GM23338 (cell line): ENCODE data around the gene TEX53. TPM values are rescaled to one million over a fixed set of nuclear protein-coding genes. Genes with fewer than 3 reads are reported as not detected.

Experiments
- ATAC-seq: fragments of 200-7000 bp; cut with Tn5 transposase; 3 replicates; pipeline ENCODE4 v1.9.1; 2020
- DNase-seq: peaks from one replicate; pipeline ENCODE4 v3.0.0-alpha.2; 2015; ENCODE audit warnings: low spot score
- H2AFZ ChIP-seq: fragments of 200-600 bp; sonication (generic); 2 replicates; pipeline ENCODE4 v1.8.0; 2016; ENCODE audit warnings: antibody characterized with exemption, mild to moderate bottlenecking, moderate library complexity
- H3F3A ChIP-seq: fragments of 200-600 bp; sonication (generic); replicated peaks from 2 replicates; pipeline ENCODE4 v1.8.0; 2017; ENCODE audit warnings: antibody characterized with exemption, mixed run types, low read depth
- H3K27ac ChIP-seq: fragments of 200-600 bp; sonication (generic); 2 replicates; pipeline ENCODE4 v1.6.1; 2016; ENCODE audit warnings: low read depth
- H3K27me3 ChIP-seq: fragments of 200-600 bp; sonication (generic); 2 replicates; pipeline ENCODE4 v1.8.0; 2016; ENCODE audit warnings: mild to moderate bottlenecking, mixed run types, moderate library complexity; ENCODE audit not compliant: insufficient read depth
- H3K36me3 ChIP-seq: fragments of 200-600 bp; sonication (generic); 2 replicates; pipeline ENCODE4 v1.8.0; 2016; ENCODE audit warnings: mild to moderate bottlenecking; ENCODE audit not compliant: insufficient read depth
- H3K4me1 ChIP-seq: fragments of 200-600 bp; sonication (generic); 2 replicates; pipeline ENCODE4 v1.8.0; 2016; ENCODE audit warnings: mild to moderate bottlenecking, moderate library complexity; ENCODE audit not compliant: insufficient read depth
- H3K4me2 ChIP-seq: fragments of 200-600 bp; sonication (generic); 2 replicates; pipeline ENCODE4 v1.7.1; 2017; ENCODE audit warnings: mixed run types
- H3K4me3 ChIP-seq: fragments of 200-600 bp; sonication (generic); 2 replicates; pipeline ENCODE4 v1.6.1; 2016; ENCODE audit warnings: mixed run types
- H3K79me2 ChIP-seq: fragments of 200-600 bp; sonication (generic); replicated peaks from 2 replicates; pipeline ENCODE4 v1.8.0; 2017; ENCODE audit warnings: mild to moderate bottlenecking; ENCODE audit not compliant: insufficient read depth
- H3K9me2 ChIP-seq: fragments of 200-600 bp; sonication (generic); 2 replicates; pipeline ENCODE4 v1.8.0; 2017; ENCODE audit not compliant: insufficient read depth
- H4K20me1 ChIP-seq: fragments of 200-600 bp; sonication (generic); replicated peaks from 2 replicates; pipeline ENCODE4 v1.8.0; 2017; ENCODE audit warnings: mild to moderate bottlenecking; ENCODE audit not compliant: insufficient read depth
- H3K27ac Mint-ChIP-seq: 2 replicates; pipeline ENCODE4 v1.8.0; 2020; ENCODE audit warnings: inconsistent platforms, mild to moderate bottlenecking, moderate library complexity, mixed read lengths
- H3K27me3 Mint-ChIP-seq: 3 replicates; pipeline ENCODE4 v1.8.0; 2022; ENCODE audit warnings: low read depth, mild to moderate bottlenecking, moderate library complexity, mixed read lengths, inconsistent platforms; ENCODE audit not compliant: insufficient read depth, poor library complexity
- H3K36me3 Mint-ChIP-seq: 3 replicates; pipeline ENCODE4 v1.8.0; 2021; ENCODE audit warnings: low read depth, mild to moderate bottlenecking, inconsistent platforms, moderate library complexity, mixed read lengths
- H3K4me1 Mint-ChIP-seq: 3 replicates; pipeline ENCODE4 v1.8.0; 2020; ENCODE audit warnings: mild to moderate bottlenecking, inconsistent platforms, mixed read lengths
- H3K4me3 Mint-ChIP-seq: 3 replicates; pipeline ENCODE4 v1.8.0; 2021; ENCODE audit warnings: moderate library complexity, mild to moderate bottlenecking, inconsistent platforms, mixed read lengths
- H3K9me3 Mint-ChIP-seq: 3 replicates; pipeline ENCODE4 v1.8.0; 2020; ENCODE audit warnings: moderate library complexity, mild to moderate bottlenecking, inconsistent platforms, mixed read lengths
- CTCF ChIP-seq, 2 experiments: fragments of 200-600 bp in 1 of 2; sonication (generic) in 1 of 2; conservative IDR thresholded peaks; 2 replicates each; pipeline versions ENCODE4 v1.5.1 to v1.6.1; 2016 to 2017; ENCODE audit warnings: antibody characterized with exemption in 2 of 2, low read depth in 2 of 2, mild to moderate bottlenecking in 2 of 2, moderate library complexity in 1 of 2
- ETS1 ChIP-seq: IDR thresholded peaks from 2 replicates; pipeline ENCODE4 v1.6.1; 2016; ENCODE audit warnings: antibody characterized with exemption
- EZH2 ChIP-seq: fragments of 200-600 bp; sonication (generic); IDR thresholded peaks from one replicate; pipeline ENCODE4 v1.8.0; 2017; ENCODE audit warnings: antibody characterized with exemption, mild to moderate bottlenecking, low read depth; ENCODE audit not compliant: unreplicated experiment
- EZH2phosphoT487 ChIP-seq: fragments of 200-600 bp; sonication (generic); IDR thresholded peaks from one replicate; pipeline ENCODE4 v1.8.1; 2018; ENCODE audit warnings: antibody characterized with exemption; ENCODE audit not compliant: unreplicated experiment
- JUNB ChIP-seq: IDR thresholded peaks from one replicate; pipeline ENCODE4 v1.6.1; 2016; ENCODE audit warnings: antibody characterized with exemption; ENCODE audit not compliant: unreplicated experiment
- POLR2AphosphoS5 ChIP-seq: IDR thresholded peaks from 2 replicates; pipeline ENCODE4 v1.6.1; 2016; ENCODE audit warnings: antibody characterized with exemption, low read depth
- REST ChIP-seq: IDR thresholded peaks from one replicate; pipeline ENCODE4 v1.6.1; 2018; ENCODE audit warnings: antibody characterized with exemption; ENCODE audit not compliant: unreplicated experiment
- STAT1 ChIP-seq: IDR thresholded peaks from one replicate; pipeline ENCODE4 v1.6.1; 2016; ENCODE audit warnings: antibody characterized with exemption; ENCODE audit not compliant: unreplicated experiment
- ZNF331 ChIP-seq: fragments of 250-450 bp; sonication (Bioruptor Pico); IDR thresholded peaks from 2 replicates; pipeline ENCODE4 v1.5.0; 2020; ENCODE audit warnings: low read depth, mild to moderate bottlenecking, moderate library complexity
- polyA plus RNA-seq: library from polyadenylated mRNA; unstranded; fragments of >200 nt; fragmentation: Nextera tagmentation; extraction: Ambion mirVana; gene quantifications from 2 replicates; pipeline ENCODE4 v1.2.1, GENCODE V29; 2016
- total RNA-seq: library from RNA; depleted of rRNA; stranded (reverse); fragments of >200 nt; shearing (Covaris generic); gene quantifications from 2 replicates; pipeline ENCODE4 v1.2.3, GENCODE V29; 2014

The TEX53 gene
- total and polyA plus RNA-seq, 2 experiments from 2014 or later, result not detected

- no peak overlapping the region for H3K4me3 Mint-ChIP-seq
- Histone ChIP-seq H3K79me2 (no peaks in the 10 kb centered on the region), H3K4me2 (no peak overlapping the region), H3K4me1 (no peaks in the 10 kb centered on the region), H3K27ac (no peak overlapping the region), H4K20me1 (no peaks in the 10 kb centered on the region), H3K36me3 (no peaks in the 10 kb centered on the region; the same call in 1 of the 2 replicates), H3K27me3 (no peaks in the 10 kb centered on the region), H2AFZ (no peak overlapping the region), H3F3A (no peaks in the 10 kb centered on the region), H3K9me2 (no peaks in the 10 kb centered on the region), H3K4me3 (no peak overlapping the region)
- H3K27ac Mint-ChIP-seq, result no peak overlapping the region
- ATAC-seq (no peak), DNase-seq (no peak)
- peaks cover 2% of the 10 kb centered on the region for H3K27me3 Mint-ChIP-seq
- peaks cover 34% of the 10 kb centered on the region for H3K36me3 Mint-ChIP-seq
- H3K9me3 Mint-ChIP-seq, result no peaks in the 10 kb centered on the region
- TF ChIP-seq EZH2phosphoT487, result no peak
- TF ChIP-seq JUNB, result no peak
- TF ChIP-seq POLR2AphosphoS5, result no peak
- TF ChIP-seq REST, result no peak
- TF ChIP-seq ETS1, result no peak
- no peak for TF ChIP-seq CTCF (conservative IDR thresholded peaks at IDR 0.05; ENCODE audit: low read depth in 2 of 2)
- no peak for TF ChIP-seq ZNF331 (CRISPR knock-in tag)
- TF ChIP-seq EZH2, result no peak
- no peaks in the 10 kb centered on the region for H3K4me1 Mint-ChIP-seq
These were observed 30.1 kb downstream of the TEX53 start for GRCh38 chr9:114627553-114627952.

GRCh38 chr9:114626415-114627020 is 31.1 kb downstream of the TEX53 start:
- Mint-ChIP-seq H3K9me3 (no peaks in the 10 kb centered on the region), H3K36me3 (peaks cover 43% of the 10 kb centered on the region), H3K27ac (no peak overlapping the region), H3K27me3 (peaks cover 2% of the 10 kb centered on the region), H3K4me3 (no peak overlapping the region), H3K4me1 (no peaks in the 10 kb centered on the region)
- DNase-seq, result no peak
- no peak overlapping the region for H2AFZ ChIP-seq
- no peak overlapping the region for H3K27ac ChIP-seq
- no peaks in the 10 kb centered on the region for H3K27me3 ChIP-seq
- no peak overlapping the region for H3K4me3 ChIP-seq
- ATAC-seq, result no peak
- no peaks in the 10 kb centered on the region; the same call in 1 of the 2 replicates for H3K36me3 ChIP-seq
- H3F3A ChIP-seq, result no peaks in the 10 kb centered on the region
- H3K4me2 ChIP-seq, result no peak overlapping the region
- no peaks in the 10 kb centered on the region for H4K20me1 ChIP-seq
- no peaks in the 10 kb centered on the region for H3K79me2 ChIP-seq
- H3K9me2 ChIP-seq, result no peaks in the 10 kb centered on the region
- H3K4me1 ChIP-seq, result no peaks in the 10 kb centered on the region
- TF ChIP-seq STAT1, result no peak
- TF ChIP-seq REST, result no peak
